Activated T-cell treated with anti-CD3 and anti-CD28 coated beads, Interleukin-2, amount 50 U/mL, for 4 hours (primary cell): ENCODE data around the gene CD207. TPM values are rescaled to one million over a fixed set of nuclear protein-coding genes. Genes with fewer than 3 reads are reported as not detected.
"Not testable (repeated sequence)": the region's sequence is repeated elsewhere in the genome, so short reads cannot be mapped to it uniquely, and the experiment has no call there.

Source experiments
- ATAC-seq, 2 donors: fragments of 200-7000 bp; cut with Tn5 transposase; one replicate each; pipeline ENCODE4 v1.10.0; 2021
- DNase-seq: peaks from one replicate; pipeline ENCODE4 v3.0.0-alpha.2; 2020
- H3K27me3 Mint-ChIP-seq: one replicate; pipeline ENCODE4 v1.8.0; 2021; ENCODE audit warnings: low read depth, mixed read lengths
- H3K36me3 Mint-ChIP-seq: one replicate; pipeline ENCODE4 v1.8.0; 2022; ENCODE audit warnings: mixed read lengths; ENCODE audit not compliant: insufficient read depth
- H3K4me1 Mint-ChIP-seq: one replicate; pipeline ENCODE4 v1.8.0; 2021; ENCODE audit warnings: low read depth, mixed read lengths
- H3K4me3 Mint-ChIP-seq: one replicate; pipeline ENCODE4 v1.8.0; 2021; ENCODE audit warnings: mild to moderate bottlenecking, moderate library complexity, mixed read lengths
- H3K9me3 Mint-ChIP-seq: one replicate; pipeline ENCODE4 v1.8.0; 2021; ENCODE audit warnings: mixed read lengths
- total RNA-seq, 3 donors: library from RNA; stranded (reverse); gene quantifications; one replicate each; pipeline ENCODE4 v1.2.1, GENCODE V29; 2021

CD207 gene
- total RNA-seq = not detected

DNA sequence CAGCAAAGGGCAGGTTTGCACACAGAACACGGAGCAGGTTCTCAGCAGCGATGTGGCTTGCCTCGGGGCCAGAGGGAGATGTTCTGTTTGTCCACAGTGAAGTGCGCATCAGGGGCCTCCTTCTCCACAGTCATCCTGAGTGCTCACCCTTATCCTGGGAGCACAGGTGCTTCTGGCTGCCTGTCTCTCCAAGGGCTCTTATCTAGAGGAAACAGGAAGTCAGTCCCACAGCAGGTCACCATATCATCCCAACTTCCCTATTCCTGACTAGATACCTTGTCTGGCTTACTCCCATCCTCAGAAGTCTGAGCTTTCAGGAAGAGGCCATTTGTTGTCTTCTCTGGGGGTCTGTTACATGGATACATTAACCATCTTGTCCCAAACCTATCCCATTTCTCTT lies at the start of gene CD207:
TSS of gene CD207 (minus strand) at position 174 of the 400 bp plus-strand sequence. CDS start at position 134, 40 bp downstream.
- Mint-ChIP-seq H3K9me3 (no peaks in the 10 kb centered on the region), H3K4me3 (no peak within 1 kb of the TSS), H3K4me1 (no peaks in the 10 kb centered on the region), H3K27me3 (peaks cover 5% of the 10 kb centered on the region), H3K36me3 (no peaks in the 10 kb centered on the region)
- DNase-seq (no peak), ATAC-seq (no peak)

- ATAC-seq, H3K4me3 Mint-ChIP-seq, H3K36me3 Mint-ChIP-seq, H3K4me1 Mint-ChIP-seq, DNase-seq, H3K9me3 Mint-ChIP-seq: not testable (repeated sequence)
- peaks cover 90% of the 10 kb centered on the region for H3K27me3 Mint-ChIP-seq
Observed at GRCh38 chr2:70878543-70878942, 42.9 kb upstream of the CD207 start.

- H3K27me3 Mint-ChIP-seq = peaks cover 90% of the 10 kb centered on the region
- not testable (repeated sequence) for H3K4me3 Mint-ChIP-seq, ATAC-seq
Observed at GRCh38 chr2:70876138-70876537, 40.5 kb upstream of the CD207 start.

GRCh38 chr2:70873541-70873940 lies 37.9 kb upstream of the CD207 start:
- Mint-ChIP-seq H3K4me3 (no peak overlapping the region), H3K9me3 (no peaks in the 10 kb centered on the region), H3K4me1 (peaks cover 4% of the 10 kb centered on the region), H3K36me3 (no peaks in the 10 kb centered on the region), H3K27me3 (peaks cover 73% of the 10 kb centered on the region)
- ATAC-seq (no peak), DNase-seq (no peak)

More at GRCh38 chr2:70876138-70876537, 40.5 kb upstream of the CD207 start:
- DNase-seq, H3K9me3 Mint-ChIP-seq, H3K4me1 Mint-ChIP-seq, H3K36me3 Mint-ChIP-seq: not testable (repeated sequence)

DNA sequence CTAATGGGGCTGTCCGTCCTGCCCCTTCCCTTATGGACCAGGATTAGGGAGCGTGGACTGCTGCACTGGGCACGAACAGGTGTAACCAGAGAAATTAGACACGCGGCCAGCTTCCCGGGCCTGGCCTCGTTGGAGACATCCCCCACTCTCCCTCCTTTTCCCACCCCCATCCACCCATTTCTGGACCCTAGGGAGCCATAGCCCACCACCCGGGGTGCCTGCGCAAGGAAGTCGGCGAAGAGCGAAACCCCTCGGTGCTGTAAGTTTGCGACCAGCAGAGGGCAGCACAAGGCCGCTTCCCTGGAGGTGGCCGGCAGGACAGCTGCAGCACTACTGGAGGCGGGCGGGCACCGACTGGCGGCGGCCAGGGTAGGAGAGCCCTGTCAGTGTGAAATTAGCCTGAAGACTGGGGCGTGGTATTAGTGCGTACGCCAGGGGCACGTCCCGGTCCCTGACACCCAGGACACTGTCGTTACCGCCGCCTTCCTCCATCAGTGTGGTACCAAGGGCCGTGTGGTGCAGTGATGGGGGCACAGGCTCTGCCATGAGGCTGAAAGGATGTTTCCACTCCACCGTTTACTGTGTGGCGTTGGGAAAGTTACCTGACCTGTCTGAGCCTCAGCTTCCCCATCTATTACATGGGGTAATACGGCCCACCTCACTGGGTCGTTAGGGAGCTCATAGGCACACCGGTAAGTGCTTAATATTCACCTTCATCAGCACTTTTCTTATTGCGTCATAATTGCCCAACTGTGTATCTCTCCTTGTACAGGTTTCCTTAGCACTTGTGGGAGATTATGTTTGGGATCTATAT lies 36.0 kb upstream of the CD207 start:
- Mint-ChIP-seq H3K9me3 (no peaks in the 10 kb centered on the region), H3K27me3 (peaks cover 54% of the 10 kb centered on the region), H3K4me1 (peaks cover 4% of the 10 kb centered on the region), H3K36me3 (no peaks in the 10 kb centered on the region), H3K4me3 (no peak overlapping the region)
- ATAC-seq = peak; percentile 92 to 97
- peak; percentile 76 for DNase-seq

- peaks cover 4% of the 10 kb centered on the region for H3K4me1 Mint-ChIP-seq
- no peaks in the 10 kb centered on the region for H3K9me3 Mint-ChIP-seq
- H3K4me3 Mint-ChIP-seq = no peak overlapping the region
- ATAC-seq (no peak), DNase-seq (no peak)
- peaks cover 48% of the 10 kb centered on the region for H3K27me3 Mint-ChIP-seq
- no peaks in the 10 kb centered on the region for H3K36me3 Mint-ChIP-seq
Observed at GRCh38 chr2:70870790-70871189, 35.2 kb upstream of the CD207 start.

GRCh38 chr2:70868970-70869369 lies 33.4 kb upstream of the CD207 start:
- ATAC-seq (no peak), DNase-seq (no peak)
- Mint-ChIP-seq H3K36me3 (no peaks in the 10 kb centered on the region), H3K4me1 (peaks cover 4% of the 10 kb centered on the region), H3K9me3 (no peaks in the 10 kb centered on the region), H3K4me3 (no peak overlapping the region), H3K27me3 (peaks cover 41% of the 10 kb centered on the region)

GRCh38 chr2:70861777-70862625 lies 26.4 kb upstream of the CD207 start:
- ATAC-seq (peak; percentile 80 to 84), DNase-seq (peak; percentile 65)
- Mint-ChIP-seq H3K4me1 (peaks cover 2% of the 10 kb centered on the region), H3K36me3 (no peaks in the 10 kb centered on the region), H3K9me3 (no peaks in the 10 kb centered on the region), H3K4me3 (no peak overlapping the region), H3K27me3 (peaks cover 38% of the 10 kb centered on the region)

DNA sequence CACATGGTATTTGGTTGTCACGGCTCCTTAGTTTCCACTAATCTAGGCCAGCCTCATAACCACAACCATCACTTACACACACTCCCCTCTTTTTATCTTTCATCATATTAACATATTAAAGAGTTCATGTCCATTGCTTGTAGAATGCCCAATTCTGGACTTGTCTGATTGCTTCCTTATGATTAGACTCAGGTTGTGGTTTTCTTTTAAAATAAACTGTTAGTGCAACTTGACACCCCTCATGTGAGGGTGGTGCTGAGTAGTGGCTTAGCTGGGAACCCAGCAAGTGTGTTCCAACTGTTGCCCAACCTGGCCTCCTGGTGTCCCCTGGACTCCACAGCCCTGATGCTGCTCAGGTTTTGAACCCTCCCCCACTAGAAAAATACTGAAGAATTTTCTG lies 20.1 kb upstream of the CD207 start:
- no peak for ATAC-seq
- H3K36me3 Mint-ChIP-seq = no peaks in the 10 kb centered on the region
- no peak for DNase-seq
- peaks cover 7% of the 10 kb centered on the region for H3K27me3 Mint-ChIP-seq
- H3K9me3 Mint-ChIP-seq = no peaks in the 10 kb centered on the region
- peaks cover 21% of the 10 kb centered on the region for H3K4me1 Mint-ChIP-seq
- no peak overlapping the region for H3K4me3 Mint-ChIP-seq

- H3K27me3 Mint-ChIP-seq = no peaks in the 10 kb centered on the region
- no peak overlapping the region for H3K4me3 Mint-ChIP-seq
- no peaks in the 10 kb centered on the region for H3K36me3 Mint-ChIP-seq
- H3K4me1 Mint-ChIP-seq = peaks cover 23% of the 10 kb centered on the region
- DNase-seq = no peak
- no peaks in the 10 kb centered on the region for H3K9me3 Mint-ChIP-seq
- no peak for ATAC-seq
Observed at GRCh38 chr2:70854411-70854810, 18.8 kb upstream of the CD207 start.

GRCh38 chr2:70852824-70853223 lies 17.2 kb upstream of the CD207 start:
- no peak for DNase-seq
- Mint-ChIP-seq H3K9me3 (no peaks in the 10 kb centered on the region), H3K36me3 (no peaks in the 10 kb centered on the region), H3K27me3 (no peaks in the 10 kb centered on the region), H3K4me3 (no peak overlapping the region), H3K4me1 (peaks cover 23% of the 10 kb centered on the region)
- ATAC-seq = no peak

DNA sequence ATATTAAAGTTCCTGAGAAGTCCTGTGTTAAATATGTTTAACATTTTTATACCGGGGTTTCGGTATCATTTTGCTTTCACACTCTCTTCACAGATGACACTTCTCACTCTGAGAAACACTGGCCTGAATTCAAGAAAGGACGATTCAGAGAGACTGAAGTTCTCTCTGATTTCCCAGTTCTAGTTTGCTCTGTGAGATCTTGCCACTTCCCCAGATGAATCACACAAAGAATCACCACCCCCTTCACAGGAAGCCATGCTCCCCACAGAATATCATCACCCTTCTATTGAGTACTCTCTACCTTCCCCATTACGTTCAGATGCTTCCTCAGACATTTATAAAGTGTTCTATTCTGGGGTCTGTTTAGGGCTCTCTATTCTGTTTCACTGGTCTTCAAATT lies 16.1 kb upstream of the CD207 start:
- DNase-seq = peak; percentile 11
- peak; percentile 99 for ATAC-seq
- Mint-ChIP-seq H3K4me3 (peak overlapping the region; percentile 3), H3K27me3 (no peaks in the 10 kb centered on the region), H3K36me3 (no peaks in the 10 kb centered on the region), H3K4me1 (peaks cover 23% of the 10 kb centered on the region), H3K9me3 (no peaks in the 10 kb centered on the region)

DNA sequence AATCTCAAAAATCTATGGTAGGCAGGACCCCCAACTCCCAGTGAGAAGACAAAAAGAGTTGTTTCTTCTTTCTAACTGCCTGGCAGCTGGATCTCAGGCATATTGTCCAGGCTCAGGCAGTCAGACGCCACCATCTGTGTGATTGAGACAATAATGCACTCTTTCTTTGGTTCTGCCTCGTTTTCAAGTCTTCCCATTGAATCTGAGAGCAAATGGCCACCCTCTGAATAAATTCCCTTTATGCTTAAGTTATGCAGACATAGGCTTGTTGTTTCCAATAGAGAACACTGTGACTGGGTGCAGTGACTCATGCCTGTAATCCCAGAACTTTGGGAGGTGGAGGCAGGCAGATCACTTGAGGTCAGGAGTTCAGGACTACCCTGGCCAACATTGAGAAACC lies 15.3 kb upstream of the CD207 start:
- no peaks in the 10 kb centered on the region for H3K9me3 Mint-ChIP-seq
- peaks cover 23% of the 10 kb centered on the region for H3K4me1 Mint-ChIP-seq
- H3K4me3 Mint-ChIP-seq = no peak overlapping the region
- H3K27me3 Mint-ChIP-seq = no peaks in the 10 kb centered on the region
- H3K36me3 Mint-ChIP-seq = no peaks in the 10 kb centered on the region
- ATAC-seq (no peak), DNase-seq (no peak)

DNA sequence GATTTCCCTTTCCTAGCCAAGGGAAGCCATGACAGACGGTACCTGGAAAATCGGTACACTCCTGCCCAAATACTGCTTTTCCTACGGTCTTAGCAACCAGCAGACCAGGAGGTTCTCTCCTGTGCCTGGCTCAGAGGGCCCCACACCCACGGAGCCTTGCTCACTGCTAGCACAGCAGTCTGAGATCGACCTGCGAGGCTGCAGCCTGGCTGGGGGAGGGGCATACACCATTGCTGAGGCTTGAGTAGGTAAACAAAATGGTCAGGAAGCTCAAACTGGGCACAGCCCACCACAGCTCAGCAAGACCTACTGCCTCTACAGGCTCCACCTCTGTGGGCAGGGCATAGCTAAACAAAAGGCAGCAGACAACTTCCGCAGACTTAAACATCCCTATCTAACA lies 6.8 kb upstream of the CD207 start:
- H3K9me3 Mint-ChIP-seq = peaks cover 3% of the 10 kb centered on the region
- DNase-seq (no peak), ATAC-seq (no peak)
- H3K4me1 Mint-ChIP-seq = no peaks in the 10 kb centered on the region
- no peak overlapping the region for H3K4me3 Mint-ChIP-seq
- H3K27me3 Mint-ChIP-seq = peaks cover 15% of the 10 kb centered on the region
- H3K36me3 Mint-ChIP-seq = no peaks in the 10 kb centered on the region
